ENCODE data around the gene PRDM16. TPM values are rescaled to one million over a fixed set of nuclear protein-coding genes. Genes with fewer than 3 reads are reported as not detected.

Gene PRDM16
- polyA plus RNA-seq, 1 of the 3 experiments (the other 2 are of a cell fraction): not detected

DNA sequence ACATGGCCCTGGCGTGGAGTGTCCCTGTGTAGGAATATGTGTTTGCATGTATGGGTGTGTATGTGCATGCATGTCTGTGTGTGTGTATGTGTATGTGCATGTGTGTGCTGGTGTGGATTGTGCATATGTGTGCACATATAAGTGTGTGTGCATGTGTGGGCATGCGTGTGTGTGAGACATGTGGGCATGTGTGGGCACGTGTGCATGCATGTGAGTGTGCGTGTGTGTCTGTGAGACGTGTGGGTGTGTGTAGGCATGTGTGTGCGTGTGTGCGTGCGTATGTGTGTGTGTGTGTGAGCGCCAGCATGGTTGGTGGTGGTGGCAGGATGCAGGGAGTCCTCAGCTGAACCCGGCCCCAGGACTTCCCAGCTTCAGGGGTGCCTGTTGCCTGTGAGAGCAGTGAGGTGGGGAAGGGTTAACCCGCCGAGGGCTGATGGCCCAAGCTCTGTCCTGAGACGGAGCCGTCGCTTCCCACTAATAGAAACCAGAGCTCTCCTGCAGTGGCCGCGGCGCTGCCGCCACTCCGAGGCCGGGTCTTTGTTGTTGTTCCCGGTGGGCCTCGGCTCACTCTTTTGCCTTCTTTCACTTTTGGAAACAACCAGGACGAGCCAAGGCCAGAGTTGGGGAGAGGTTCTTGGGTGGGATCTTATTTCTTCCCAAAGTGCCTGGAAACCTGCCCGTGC lies 241.9 kb downstream of the PRDM16 start (continued):
- no peak for TF ChIP-seq IRF3 (IDR thresholded peaks at IDR 0.05; ENCODE audit: low read depth, low read length)

DNA sequence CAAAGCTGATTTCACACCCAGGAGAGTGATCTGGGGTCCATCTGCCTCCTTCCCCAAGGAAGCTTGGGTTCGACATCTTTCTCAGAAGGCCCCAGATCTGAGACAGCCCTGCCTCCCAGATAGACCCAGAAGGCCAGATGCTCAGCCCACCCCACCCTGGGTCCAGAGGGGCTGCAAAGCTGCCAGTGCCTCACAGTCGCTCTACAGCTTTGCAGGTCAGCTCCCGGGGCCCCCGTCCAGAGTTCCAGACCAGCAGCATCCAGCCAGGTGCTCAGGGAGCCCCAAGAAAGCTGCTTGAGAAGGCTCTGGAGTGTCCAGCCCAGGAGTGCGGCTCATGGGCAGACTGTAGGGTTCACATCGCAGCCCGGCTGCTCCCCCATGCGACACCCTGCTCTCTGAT lies 242.7 kb downstream of the PRDM16 start:
- H4K20me1 ChIP-seq (ENCODE audit: insufficient read depth): no peaks in the 10 kb centered on the region
- ChIA-PET POLR2A (no interaction called here), CTCF (no interaction called here)
- 85% methylated on average over 4 of the region's 8 CpGs for WGBS (ENCODE audit: low lambda C conversion rate)
- no peak overlapping the region for H3K9ac ChIP-seq
- no peak overlapping the region for H3K4me3 ChIP-seq (ENCODE audit: low read depth in 2 of 2, low read length in 1 of 2)
- H3F3A ChIP-seq (replicated peaks; ENCODE audit: insufficient read depth): peaks cover 5% of the 10 kb centered on the region
- no peak for DNase-seq
- peaks cover 0 to 7% of the 10 kb centered on the region in 2 experiments; a peak in 3 of 4 replicates for H3K4me1 ChIP-seq (ENCODE audit: control insufficient read depth in 1 of 2, insufficient read depth in 2 of 2, low read depth in 1 of 2, low read length in 1 of 2)
- no peaks in the 10 kb centered on the region for H3K9me2 ChIP-seq
- H3K27me3 ChIP-seq (ENCODE audit: insufficient read depth): no peaks in the 10 kb centered on the region
- H3K9me3 ChIP-seq: no peaks in the 10 kb centered on the region
- H3K36me3 ChIP-seq (replicated peaks in 1 of 2; ENCODE audit: control insufficient read depth in 1 of 2, insufficient read depth in 2 of 2, low read length in 1 of 2): no peaks in the 10 kb centered on the region
- H3K4me2 ChIP-seq: no peak overlapping the region
- no peak overlapping the region for H2AFZ ChIP-seq (ENCODE audit: low read depth)
- TF ChIP-seq REST (IDR thresholded peaks at IDR 0.05; ENCODE audit: low read depth, low read length) (no peak), PBX3 (IDR thresholded peaks at IDR 0.05) (no peak), TEAD4 (IDR thresholded peaks at IDR 0.05; ENCODE audit: borderline replicate concordance, insufficient read depth) (no peak), FOXJ3 (CRISPR knock-in tag; IDR thresholded peaks at IDR 0.05) (no peak), TCF12 (IDR thresholded peaks at IDR 0.05) (no peak), GABPA (IDR thresholded peaks at IDR 0.05; ENCODE audit: low read depth) (no peak), RAD21 (IDR thresholded peaks at IDR 0.05; ENCODE audit: low read length) (no peak), RFX5 (IDR thresholded peaks at IDR 0.05; ENCODE audit: low read length) (no peak), SIN3A (IDR thresholded peaks at IDR 0.05; ENCODE audit: borderline replicate concordance, low read depth, low read length) (no peak), GATA2 (CRISPR knock-in tag; IDR thresholded peaks at IDR 0.05) (no peak), MAX (IDR thresholded peaks at IDR 0.05; ENCODE audit: low read depth) (no peak), FOSL2 (IDR thresholded peaks at IDR 0.05; ENCODE audit: borderline replicate concordance, low read depth) (no peak), IRF3 (IDR thresholded peaks at IDR 0.05; ENCODE audit: low read depth, low read length) (no peak), RXRA (IDR thresholded peaks at IDR 0.05; ENCODE audit: borderline replicate concordance, low read depth) (no peak), NRF1 (IDR thresholded peaks at IDR 0.05; ENCODE audit: low read depth, low read length) (no peak), MEF2A (IDR thresholded peaks at IDR 0.05; ENCODE audit: borderline replicate concordance, low read depth) (no peak), YY1 (IDR thresholded peaks at IDR 0.05; ENCODE audit: low read depth) (no peak)
- TF ChIP-seq, protein P1, sequence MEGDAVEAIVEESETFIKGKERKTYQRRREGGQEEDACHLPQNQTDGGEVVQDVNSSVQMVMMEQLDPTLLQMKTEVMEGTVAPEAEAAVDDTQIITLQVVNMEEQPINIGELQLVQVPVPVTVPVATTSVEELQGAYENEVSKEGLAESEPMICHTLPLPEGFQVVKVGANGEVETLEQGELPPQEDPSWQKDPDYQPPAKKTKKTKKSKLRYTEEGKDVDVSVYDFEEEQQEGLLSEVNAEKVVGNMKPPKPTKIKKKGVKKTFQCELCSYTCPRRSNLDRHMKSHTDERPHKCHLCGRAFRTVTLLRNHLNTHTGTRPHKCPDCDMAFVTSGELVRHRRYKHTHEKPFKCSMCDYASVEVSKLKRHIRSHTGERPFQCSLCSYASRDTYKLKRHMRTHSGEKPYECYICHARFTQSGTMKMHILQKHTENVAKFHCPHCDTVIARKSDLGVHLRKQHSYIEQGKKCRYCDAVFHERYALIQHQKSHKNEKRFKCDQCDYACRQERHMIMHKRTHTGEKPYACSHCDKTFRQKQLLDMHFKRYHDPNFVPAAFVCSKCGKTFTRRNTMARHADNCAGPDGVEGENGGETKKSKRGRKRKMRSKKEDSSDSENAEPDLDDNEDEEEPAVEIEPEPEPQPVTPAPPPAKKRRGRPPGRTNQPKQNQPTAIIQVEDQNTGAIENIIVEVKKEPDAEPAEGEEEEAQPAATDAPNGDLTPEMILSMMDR (IDR thresholded peaks at IDR 0.05): no peak
- TF ChIP-seq, protein P2, sequence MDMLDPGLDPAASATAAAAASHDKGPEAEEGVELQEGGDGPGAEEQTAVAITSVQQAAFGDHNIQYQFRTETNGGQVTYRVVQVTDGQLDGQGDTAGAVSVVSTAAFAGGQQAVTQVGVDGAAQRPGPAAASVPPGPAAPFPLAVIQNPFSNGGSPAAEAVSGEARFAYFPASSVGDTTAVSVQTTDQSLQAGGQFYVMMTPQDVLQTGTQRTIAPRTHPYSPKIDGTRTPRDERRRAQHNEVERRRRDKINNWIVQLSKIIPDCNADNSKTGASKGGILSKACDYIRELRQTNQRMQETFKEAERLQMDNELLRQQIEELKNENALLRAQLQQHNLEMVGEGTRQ (IDR thresholded peaks at IDR 0.05; ENCODE audit: borderline replicate concordance, low read depth, low read length): no peak
- H3K27ac ChIP-seq (ENCODE audit: low read depth in 2 of 2, low read length in 1 of 2): no peak overlapping the region
- no peaks in the 10 kb centered on the region for H3K79me2 ChIP-seq (ENCODE audit: insufficient read depth)

Data from SK-N-SH (cell line).